Keratinocyte (primary cell): ENCODE data around the gene LRRC37B. TPM values are rescaled to one million over a fixed set of nuclear protein-coding genes. Genes with fewer than 3 reads are reported as not detected.
"Not testable (repeated sequence)": the region's sequence is repeated elsewhere in the genome, so short reads cannot be mapped to it uniquely, and the experiment has no call there.

Experiments
- DNase-seq: peaks from one replicate; pipeline ENCODE4 v3.0.0-alpha.2; 2011; ENCODE audit warnings: low read depth, missing footprints, low spot score
- FAIRE-seq: peaks from 2 replicates; lab custom pipeline; 2011; peaks lifted over from hg19 to GRCh38; lab: Jason Lieb, UNC
- H2AFZ ChIP-seq: 2 replicates; pipeline ENCODE4 v1.6.0; 2012; ENCODE audit warnings: low read length, control low read depth, inconsistent platforms; ENCODE audit not compliant: control insufficient read depth
- H3K27ac ChIP-seq: 2 replicates; pipeline ENCODE4 v1.5.1; 2011; ENCODE audit warnings: low read length; ENCODE audit not compliant: control insufficient read depth, insufficient read depth
- H3K27me3 ChIP-seq: 3 replicates; pipeline ENCODE4 v1.6.0; 2011; ENCODE audit warnings: low read length; ENCODE audit not compliant: control insufficient read depth, insufficient read depth; ENCODE audit errors: extremely low read depth
- H3K36me3 ChIP-seq, 2 experiments: 2 replicates in 1 of 2; 3 replicates in 1 of 2; pipeline ENCODE4 v1.5.1; 2011; ENCODE audit warnings: low read length in 2 of 2, mild to moderate bottlenecking in 1 of 2; ENCODE audit not compliant: control insufficient read depth in 2 of 2, insufficient read depth in 2 of 2; ENCODE audit errors: extremely low read depth in 1 of 2
- H3K4me1 ChIP-seq: 3 replicates; pipeline ENCODE4 v1.5.1; 2011; ENCODE audit warnings: low read length; ENCODE audit not compliant: control insufficient read depth, insufficient read depth; ENCODE audit errors: extremely low read depth
- H3K4me2 ChIP-seq: 3 replicates; pipeline ENCODE4 v1.6.0; 2011; ENCODE audit warnings: low read depth, low read length; ENCODE audit not compliant: control insufficient read depth, insufficient read depth; ENCODE audit errors: extremely low read depth
- H3K4me3 ChIP-seq, 3 experiments: fragments of 200-600 bp in 1 of 3; sonication (generic) in 1 of 3; 2 replicates in 2 of 3; 3 replicates in 1 of 3; pipeline ENCODE4 v1.5.1; 2011 to 2016; ENCODE audit warnings: low read length in 3 of 3, mild to moderate bottlenecking in 3 of 3, control low read depth in 2 of 3, inconsistent platforms in 1 of 3, low read depth in 1 of 3, mixed read lengths in 1 of 3, mixed run types in 1 of 3, moderate library complexity in 1 of 3; ENCODE audit not compliant: control insufficient read depth in 2 of 3, insufficient read depth in 2 of 3; ENCODE audit errors: extremely low read depth in 1 of 3
- H3K79me2 ChIP-seq: 2 replicates; pipeline ENCODE4 v1.6.0; 2012; ENCODE audit warnings: low read length; ENCODE audit not compliant: control insufficient read depth, insufficient read depth
- H3K9ac ChIP-seq: 3 replicates; pipeline ENCODE4 v1.6.0; 2011; ENCODE audit warnings: low read length; ENCODE audit not compliant: control insufficient read depth, insufficient read depth; ENCODE audit errors: extremely low read depth
- H3K9me1 ChIP-seq: 3 replicates; pipeline ENCODE4 v1.6.0; 2011; ENCODE audit warnings: low read length; ENCODE audit not compliant: control insufficient read depth, insufficient read depth; ENCODE audit errors: extremely low read depth
- H3K9me3 ChIP-seq: 2 replicates; pipeline ENCODE4 v1.5.1; 2012; ENCODE audit warnings: low read depth, low read length; ENCODE audit not compliant: control insufficient read depth
- H4K20me1 ChIP-seq: 3 replicates; pipeline ENCODE4 v1.6.0; 2011; ENCODE audit warnings: low read length; ENCODE audit not compliant: control insufficient read depth, insufficient read depth; ENCODE audit errors: extremely low read depth
- dilution Hi-C: fragments of 300-500 bp; cut with MboI; formaldehyde crosslinking; loops from one replicate; pipeline ENCODE4 v1.7.0; 2020; ENCODE audit warnings: low sequenced_read_pairs; ENCODE audit not compliant: extremely low pct_ligation_motif_present
- polyA plus RNA-seq, 5 experiments: library from polyadenylated mRNA; depleted of rRNA in 3 of 5; stranded (reverse) in 3 of 5; stranded (forward) in 1 of 5; unstranded in 1 of 5; fragments of >200 nt; gene quantifications; 1 replicate in 1 of 5; 2 replicates in 3 of 5; 3 replicates in 1 of 5; pipeline versions ENCODE4 v1.2.1 to v1.2.3, GENCODE V29; 2011 to 2012; ENCODE audit warnings: missing spikeins in 2 of 5, low read depth in 1 of 5, low replicate concordance in 1 of 5

Gene LRRC37B
- polyA plus RNA-seq, 1 donor (not counting 4 experiments of a cell fraction or from before 2014, with no cell fraction given), result 9.9 TPM

- H3K9me1 ChIP-seq, DNase-seq, H3K9ac ChIP-seq, H3K36me3 ChIP-seq, H2AFZ ChIP-seq, H3K4me1 ChIP-seq, H3K4me3 ChIP-seq, H4K20me1 ChIP-seq, H3K4me2 ChIP-seq, H3K27ac ChIP-seq, dilution Hi-C loops, FAIRE-seq, H3K9me3 ChIP-seq, H3K79me2 ChIP-seq, H3K27me3 ChIP-seq: not testable (repeated sequence)
Measured at GRCh38 chr17:32084942-32085829, 78.0 kb downstream of the LRRC37B start.

GRCh38 chr17:32086833-32087232 lies 79.7 kb downstream of the LRRC37B start:
- H3K79me2 ChIP-seq, H3K36me3 ChIP-seq, dilution Hi-C loops, H3K27me3 ChIP-seq, H3K4me3 ChIP-seq, H3K4me2 ChIP-seq, H3K9ac ChIP-seq, DNase-seq, H3K9me3 ChIP-seq, H3K27ac ChIP-seq, FAIRE-seq, H3K4me1 ChIP-seq, H3K9me1 ChIP-seq, H2AFZ ChIP-seq, H4K20me1 ChIP-seq: not testable (repeated sequence)

GRCh38 chr17:32092062-32092461 lies 84.9 kb downstream of the LRRC37B start:
- H3K9me1 ChIP-seq, H3K27me3 ChIP-seq, dilution Hi-C loops, H4K20me1 ChIP-seq, H3K4me3 ChIP-seq, DNase-seq, H3K36me3 ChIP-seq, H3K9ac ChIP-seq, H3K9me3 ChIP-seq, H3K27ac ChIP-seq, FAIRE-seq, H3K4me2 ChIP-seq, H2AFZ ChIP-seq, H3K4me1 ChIP-seq, H3K79me2 ChIP-seq: not testable (repeated sequence)
